H1 (cell line): ENCODE data around the gene ZNF823. TPM values are rescaled to one million over a fixed set of nuclear protein-coding genes. Genes with fewer than 3 reads are reported as not detected.

Source experiments
- CTCF ChIA-PET: fragments of 300-600 bp; sonication (Branson Sonifier 250); formaldehyde crosslinking; loops from one replicate; lab custom pipeline; 2021; ENCODE audit not compliant: partially characterized antibody; lab: Charles Lee
- POLR2A ChIA-PET: fragments of 300-600 bp; sonication (Branson Sonifier 250); formaldehyde crosslinking; loops from one replicate; lab custom pipeline; 2021; ENCODE audit warnings: inconsistent platforms; ENCODE audit not compliant: partially characterized antibody; lab: Charles Lee
- DNase-seq, 2 experiments: peaks; one replicate each; pipeline versions ENCODE4 v3.0.0 to v3.0.0-alpha.2; 2010 to 2022; ENCODE audit warnings: low spot score in 2 of 2, low read depth in 1 of 2, mixed read lengths in 1 of 2
- FAIRE-seq: peaks from 2 replicates; lab custom pipeline; 2011; peaks lifted over from hg19 to GRCh38; lab: Jason Lieb, UNC
- H2AFZ ChIP-seq: 2 replicates; pipeline ENCODE4 v1.8.1; 2012; ENCODE audit warnings: low read length, inconsistent platforms
- H2AK5ac ChIP-seq: 2 replicates; pipeline ENCODE4 v1.6.1; 2013; ENCODE audit warnings: low read depth, low read length
- H2BK120ac ChIP-seq: replicated peaks from 2 replicates; pipeline ENCODE3; 2013; ENCODE audit warnings: low read depth, low read length, inconsistent platforms
- H2BK12ac ChIP-seq: 2 replicates; pipeline ENCODE4 v1.6.1; 2013; ENCODE audit warnings: low read depth, low read length
- H2BK15ac ChIP-seq: 2 replicates; pipeline ENCODE4 v1.6.1; 2013; ENCODE audit warnings: low read length
- H2BK20ac ChIP-seq: 2 replicates; pipeline ENCODE4 v1.6.1; 2013; ENCODE audit warnings: low read length
- H2BK5ac ChIP-seq: 2 replicates; pipeline ENCODE4 v1.6.1; 2013; ENCODE audit warnings: low read depth, low read length
- H3K14ac ChIP-seq: 2 replicates; pipeline ENCODE4 v1.6.1; 2013; ENCODE audit warnings: inconsistent platforms; ENCODE audit not compliant: insufficient read length
- H3K18ac ChIP-seq: 2 replicates; pipeline ENCODE4 v1.6.1; 2013; ENCODE audit warnings: low read length; ENCODE audit errors: extremely low read depth
- H3K23ac ChIP-seq: 2 replicates; pipeline ENCODE4 v1.6.1; 2013; ENCODE audit warnings: inconsistent platforms; ENCODE audit not compliant: insufficient read length
- H3K23me2 ChIP-seq: 2 replicates; pipeline ENCODE4 v1.6.1; 2013; ENCODE audit warnings: low read depth, low read length
- H3K27ac ChIP-seq: 2 replicates; pipeline ENCODE4 v1.6.1; 2011; ENCODE audit warnings: low read depth, low read length, inconsistent platforms
- H3K27me3 ChIP-seq, 4 experiments: replicated peaks in 1 of 4; 1 replicate in 1 of 4; 2 replicates in 3 of 4; pipeline versions ENCODE4 v1.6.1 to v1.8.1; 2011 to 2013; ENCODE audit warnings: low read length in 3 of 4, mild to moderate bottlenecking in 3 of 4, inconsistent platforms in 2 of 4, mixed read lengths in 2 of 4, moderate library complexity in 1 of 4; ENCODE audit not compliant: control insufficient read depth in 3 of 4, insufficient read depth in 3 of 4; ENCODE audit errors: extremely low read depth in 1 of 4
- H3K36me3 ChIP-seq, 4 experiments: 2 replicates each; pipeline versions ENCODE4 v1.6.1 to v1.8.1; 2011 to 2013; ENCODE audit warnings: mild to moderate bottlenecking in 4 of 4, low read length in 3 of 4, moderate library complexity in 2 of 4, control low read depth in 1 of 4, inconsistent platforms in 1 of 4; ENCODE audit not compliant: insufficient read depth in 4 of 4, control insufficient read depth in 2 of 4
- H3K4ac ChIP-seq: replicated peaks from 2 replicates; pipeline ENCODE3; 2013; ENCODE audit warnings: low read length, low read depth, mixed read lengths, inconsistent platforms; ENCODE audit not compliant: insufficient read length
- H3K4me1 ChIP-seq, 4 experiments: replicated peaks in 1 of 4; 1 replicate in 1 of 4; 2 replicates in 3 of 4; pipeline versions ENCODE4 v1.6.1 to v1.8.1; 2011 to 2013; ENCODE audit warnings: low read length in 3 of 4, inconsistent platforms in 2 of 4, mixed read lengths in 1 of 4; ENCODE audit not compliant: insufficient read depth in 4 of 4, control insufficient read depth in 3 of 4
- H3K4me2 ChIP-seq, 2 experiments: 2 replicates each; pipeline versions ENCODE4 v1.6.1 to v1.8.1; 2011 to 2013; ENCODE audit warnings: low read depth in 2 of 2, low read length in 2 of 2, control low read depth in 1 of 2, inconsistent platforms in 1 of 2, mild to moderate bottlenecking in 1 of 2; ENCODE audit not compliant: insufficient read depth in 1 of 2
- H3K4me3 ChIP-seq, 4 experiments: fragments of 200-600, 300-600 bp in 1 of 4; sonication (generic), shearing (Covaris generic), sonication (Bioruptor Twin) in 1 of 4; 2 replicates each; pipeline versions ENCODE4 v1.5.1 to v1.8.1; 2011 to 2016; ENCODE audit warnings: low read length in 4 of 4, low read depth in 3 of 4, control low read depth in 2 of 4, inconsistent platforms in 2 of 4, mild to moderate bottlenecking in 2 of 4, mixed read lengths in 1 of 4, moderate library complexity in 1 of 4; ENCODE audit not compliant: insufficient read depth in 2 of 4; ENCODE audit errors: extremely low read depth in 1 of 4
- H3K56ac ChIP-seq: replicated peaks from 2 replicates; pipeline ENCODE3; 2013; ENCODE audit warnings: low read depth, mild to moderate bottlenecking, mixed read lengths, low read length, inconsistent platforms; ENCODE audit not compliant: insufficient read length
- H3K79me1 ChIP-seq: 2 replicates; pipeline ENCODE4 v1.6.1; 2013; ENCODE audit warnings: low read depth, low read length, control low read depth
- H3K79me2 ChIP-seq, 2 experiments: 2 replicates each; pipeline versions ENCODE4 v1.6.1 to v1.8.1; 2012 to 2013; ENCODE audit warnings: low read length in 2 of 2, mild to moderate bottlenecking in 2 of 2, inconsistent platforms in 1 of 2; ENCODE audit not compliant: insufficient read depth in 2 of 2, control insufficient read depth in 1 of 2
- H3K9ac ChIP-seq, 4 experiments: replicated peaks in 1 of 4; 1 replicate in 1 of 4; 2 replicates in 3 of 4; pipeline versions ENCODE4 v1.6.1 to v1.8.1; 2011 to 2013; ENCODE audit warnings: low read depth in 3 of 4, low read length in 3 of 4, control low read depth in 2 of 4, mild to moderate bottlenecking in 2 of 4, moderate library complexity in 2 of 4, inconsistent platforms in 1 of 4; ENCODE audit errors: extremely low read depth in 1 of 4
- H3K9me3 ChIP-seq, 2 experiments: 2 replicates each; pipeline versions ENCODE4 v1.6.1 to v1.8.1; 2012 to 2013; ENCODE audit warnings: mild to moderate bottlenecking in 2 of 2, moderate library complexity in 2 of 2, control low read depth in 1 of 2, inconsistent platforms in 1 of 2, low read depth in 1 of 2, low read length in 1 of 2, mixed read lengths in 1 of 2; ENCODE audit not compliant: insufficient read depth in 2 of 2
- H4K20me1 ChIP-seq, 2 experiments: replicated peaks in 1 of 2; 2 replicates each; pipeline versions ENCODE3 to v1.8.1; 2011 to 2013; ENCODE audit warnings: inconsistent platforms in 2 of 2, low read length in 2 of 2, mild to moderate bottlenecking in 1 of 2; ENCODE audit not compliant: insufficient read depth in 2 of 2, control insufficient read depth in 1 of 2
- H4K5ac ChIP-seq: 2 replicates; pipeline ENCODE4 v1.6.1; 2013; ENCODE audit warnings: low read length, low read depth, mixed read lengths, inconsistent platforms; ENCODE audit not compliant: insufficient read length
- H4K8ac ChIP-seq: 2 replicates; pipeline ENCODE4 v1.8.0; 2013; ENCODE audit warnings: mild to moderate bottlenecking, moderate library complexity, low read length, inconsistent platforms; ENCODE audit not compliant: insufficient read depth; ENCODE audit errors: extremely low read depth
- H4K91ac ChIP-seq: replicated peaks from 2 replicates; pipeline ENCODE3; 2013; ENCODE audit warnings: low read length, mixed read lengths, inconsistent platforms; ENCODE audit not compliant: insufficient read length
- BCL11A ChIP-seq, 2 experiments: IDR thresholded peaks; one replicate each; pipeline ENCODE4 v1.6.1; 2011; ENCODE audit warnings: low read depth in 2 of 2, low read length in 2 of 2, mild to moderate bottlenecking in 2 of 2
- CEBPB ChIP-seq: IDR thresholded peaks from 2 replicates; pipeline ENCODE4 v1.6.1; 2012; ENCODE audit warnings: low read depth, low read length
- EP300 ChIP-seq, 2 experiments: IDR thresholded peaks; 1 replicate in 1 of 2; 2 replicates in 1 of 2; pipeline ENCODE4 v1.6.1; 2011 to 2012; ENCODE audit warnings: low read depth in 2 of 2, low read length in 2 of 2, mild to moderate bottlenecking in 2 of 2, borderline replicate concordance in 1 of 2, inconsistent platforms in 1 of 2, moderate library complexity in 1 of 2
- GABPA ChIP-seq: IDR thresholded peaks from 2 replicates; pipeline ENCODE4 v1.6.1; 2011; ENCODE audit warnings: mild to moderate bottlenecking, low read length, moderate library complexity, borderline replicate concordance; ENCODE audit not compliant: insufficient read depth
- HDAC6 ChIP-seq: IDR thresholded peaks from one replicate; pipeline ENCODE4 v1.7.1; 2012; ENCODE audit warnings: low read depth, mild to moderate bottlenecking, inconsistent platforms, low read length, moderate library complexity
- JUN ChIP-seq: IDR thresholded peaks from 2 replicates; pipeline ENCODE4 v1.6.1; 2011; ENCODE audit warnings: low read depth, mild to moderate bottlenecking, improper control_type of control experiment, low read length
- JUND ChIP-seq: IDR thresholded peaks from 2 replicates; pipeline ENCODE4 v1.6.1; 2011; ENCODE audit warnings: mild to moderate bottlenecking, improper control_type of control experiment, low read length
- MAFK ChIP-seq: IDR thresholded peaks from 2 replicates; pipeline ENCODE4 v1.6.1; 2012; ENCODE audit warnings: low read depth, mild to moderate bottlenecking, improper control_type of control experiment, low read length
- SRF ChIP-seq: IDR thresholded peaks from 2 replicates; pipeline ENCODE4 v1.6.1; 2011; ENCODE audit warnings: mild to moderate bottlenecking, low read depth, low read length, moderate library complexity
- YY1 ChIP-seq: IDR thresholded peaks from 2 replicates; pipeline ENCODE4 v1.6.1; 2011; ENCODE audit warnings: low read depth, mild to moderate bottlenecking, low read length
- polyA plus RNA-seq, 7 experiments: library from polyadenylated mRNA; depleted of rRNA in 3 of 7; stranded (reverse) in 5 of 7; unstranded in 2 of 7; fragments of >200 nt in 5 of 7; fragments of 200-250 nt in 2 of 7; gene quantifications; 1 replicate in 5 of 7; 2 replicates in 1 of 7; 4 replicates in 1 of 7; pipeline versions ENCODE4 v1.2.1 to v1.2.3, GENCODE V29; 2011 to 2013; ENCODE audit warnings: missing spikeins in 2 of 7, mixed read lengths in 2 of 7
- total RNA-seq: library from RNA; stranded (reverse); fragmentation: NEBNext Ultra II Directional; extraction: Animal tissue kit (Norgen Biotek cat#: 25700); gene quantifications from 2 replicates; pipeline ENCODE4 v1.2.1, GENCODE V29; 2021

Gene ZNF823
- total and polyA plus RNA-seq, 2 of the 8 experiments (the other 6 are each of a cell fraction or from before 2014, with no cell fraction given), result 0.73 to 2.4 TPM

DNA sequence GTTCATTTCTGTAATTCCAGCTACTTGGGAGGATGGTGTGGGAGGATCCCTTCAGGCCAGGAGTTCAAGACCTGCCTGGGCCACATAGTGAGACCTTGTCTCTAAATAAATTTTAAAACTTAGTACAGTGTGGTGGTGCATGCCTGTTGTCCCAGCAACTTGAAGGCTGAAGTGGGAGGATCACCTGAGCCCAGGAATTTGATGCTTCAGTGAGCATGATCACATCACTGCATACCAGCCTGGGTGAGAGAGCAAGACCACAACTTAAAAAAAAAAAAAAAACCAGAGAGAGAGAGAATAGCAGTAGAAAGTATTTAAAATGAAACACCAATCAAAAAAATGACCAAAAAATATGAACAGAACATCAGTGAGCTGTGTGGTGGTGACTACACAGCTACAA is 7.1 kb upstream of the ZNF823 start:
- FAIRE-seq, result no peak
- ChIA-PET POLR2A (interaction anchor here (0.6 kb wide), 1 partner anchor 188 kb away, joined by 3 read pairs; no protein-coding TSS in a partner anchor), CTCF (interaction anchor here (0.6 kb wide), 1 partner anchor 111 kb away, joined by 3 read pairs; no protein-coding TSS in a partner anchor)

More for the DNA sequence above, 7.1 kb upstream of the ZNF823 start:
- Histone ChIP-seq H4K91ac (no peak overlapping the region), H3K4ac (no peak overlapping the region), H3K56ac (no peak overlapping the region), H2BK20ac (no peak overlapping the region), H2BK12ac (no peak overlapping the region), H3K23ac (no peak overlapping the region), H3K36me3 (no peaks in the 10 kb centered on the region), H2BK5ac (no peak overlapping the region), H2AFZ (no peak overlapping the region), H4K8ac (no peak overlapping the region), H3K4me1 (no peaks in the 10 kb centered on the region), H3K27ac (no peak overlapping the region), H3K27me3 (no peaks in the 10 kb centered on the region; a peak in 2 of 7 replicates), H2BK120ac (no peak overlapping the region), H3K23me2 (no peaks in the 10 kb centered on the region), H3K9ac (no peak overlapping the region), H3K4me3 (no peak overlapping the region), H3K9me3 (peaks cover 6% of the 10 kb centered on the region in 2 experiments), H4K20me1 (no peaks in the 10 kb centered on the region), H4K5ac (no peak overlapping the region), H3K18ac (no peak overlapping the region), H2AK5ac (no peak overlapping the region), H2BK15ac (no peak overlapping the region), H3K79me2 (no peaks in the 10 kb centered on the region), H3K79me1 (no peaks in the 10 kb centered on the region), H3K4me2 (no peak overlapping the region), H3K14ac (no peak overlapping the region)
- TF ChIP-seq MAFK (no peak), JUN (no peak), CEBPB (no peak), BCL11A (IDR thresholded peaks at IDR 0.05; ENCODE audit: low read depth in 2 of 2, low read length in 2 of 2) (no peak), SRF (no peak), GABPA (no peak), JUND (no peak), EP300 (IDR thresholded peaks at IDR 0.05; ENCODE audit: borderline replicate concordance in 1 of 2, low read depth in 2 of 2, low read length in 2 of 2) (no peak), YY1 (no peak), HDAC6 (no peak)
- DNase-seq, result no peak
